Measurements from ENCODE around the gene FXYD4. TPM values are rescaled to one million over a fixed set of nuclear protein-coding genes. Genes with fewer than 3 reads are reported as not detected.
"Not testable (repeated sequence)": the region's sequence is repeated elsewhere in the genome, so short reads cannot be mapped to it uniquely, and the experiment has no call there.

Gene FXYD4
- total RNA-seq, 2 donors from 2014 or later = not detected

- peak; percentile 98 for DNase-seq (ENCODE audit: low spot score)
- intact Hi-C loops (cut with DNase I) = loop anchor here in 1 of 2 donors (5.0 kb wide), 1 partner anchor 45 kb away; no protein-coding TSS in a partner anchor
Observed at GRCh38 chr10:43407576-43408330, 36.3 kb downstream of the FXYD4 start.

GRCh38 chr10:43408331-43408709 is 36.9 kb downstream of the FXYD4 start:
- intact Hi-C loops (cut with DNase I) = loop anchor here in 1 of 2 donors (5.0 kb wide), 1 partner anchor 44 kb away; no protein-coding TSS in a partner anchor
- no peak for DNase-seq (ENCODE audit: low spot score)

GRCh38 chr10:43408710-43409384 is 37.4 kb downstream of the FXYD4 start, which contains the start of gene HNRNPF:
TSS of gene HNRNPF (minus strand) at chr10:43409186. CDS start at chr10:43387884, 21,302 bp downstream.
- intact Hi-C loops (cut with DNase I) = loop anchor here in 1 of 2 donors (5.0 kb wide), 1 partner anchor 43 kb away; no protein-coding TSS in a partner anchor

GRCh38 chr10:43409385-43410109 is 38.1 kb downstream of the FXYD4 start:
- DNase-seq (ENCODE audit: low spot score) = peak; percentile 86
- intact Hi-C loops (cut with DNase I) = loop anchor here in 1 of 2 donors (5.0 kb wide), 1 partner anchor 43 kb away; no protein-coding TSS in a partner anchor

More at GRCh38 chr10:43408710-43409384, 37.4 kb downstream of the FXYD4 start, which contains the start of gene HNRNPF:
- DNase-seq (ENCODE audit: low spot score) = peak; percentile 98

GRCh38 chr10:43410345-43410744 is 38.9 kb downstream of the FXYD4 start:
- no peak for DNase-seq (ENCODE audit: low spot score)

GRCh38 chr10:43411536-43411935 is 40.1 kb downstream of the FXYD4 start:
- DNase-seq (ENCODE audit: low spot score) = no peak
- intact Hi-C loops (cut with DNase I) = no loop called here

More at GRCh38 chr10:43410345-43410744, 38.9 kb downstream of the FXYD4 start:
- intact Hi-C loops (cut with DNase I) = no loop called here

GRCh38 chr10:43415544-43415943 is 44.1 kb downstream of the FXYD4 start:
- no peak for DNase-seq (ENCODE audit: low spot score)
- intact Hi-C loops (cut with DNase I) = no loop called here

GRCh38 chr10:43417950-43418768 is 46.7 kb downstream of the FXYD4 start:
- intact Hi-C loops (cut with DNase I) = no loop called here

GRCh38 chr10:43419997-43420368 is 48.5 kb downstream of the FXYD4 start:
- intact Hi-C loops (cut with DNase I) = no loop called here
- DNase-seq (ENCODE audit: low spot score) = no peak

More at GRCh38 chr10:43417950-43418768, 46.7 kb downstream of the FXYD4 start:
- DNase-seq (ENCODE audit: low spot score) = no peak

GRCh38 chr10:43420369-43421200 is 49.1 kb downstream of the FXYD4 start:
- DNase-seq (ENCODE audit: low spot score) = peak; percentile 97
- intact Hi-C loops (cut with DNase I) = no loop called here

GRCh38 chr10:43421201-43421507 is 49.7 kb downstream of the FXYD4 start:
- intact Hi-C loops (cut with DNase I) = no loop called here
- no peak for DNase-seq (ENCODE audit: low spot score)

GRCh38 chr10:43421519-43421918 is 50.1 kb downstream of the FXYD4 start:
- no peak for DNase-seq (ENCODE audit: low spot score)
- intact Hi-C loops (cut with DNase I) = no loop called here

- DNase-seq (ENCODE audit: low spot score); intact Hi-C loops (cut with DNase I): not testable (repeated sequence)
Observed at GRCh38 chr10:43421944-43422343, 50.5 kb downstream of the FXYD4 start.

GRCh38 chr10:43424416-43424815 is 53.0 kb downstream of the FXYD4 start:
- intact Hi-C loops (cut with DNase I) = no loop called here

More at GRCh38 chr10:43424416-43424815, 53.0 kb downstream of the FXYD4 start:
- no peak for DNase-seq (ENCODE audit: low spot score)

All from posterior vena cava (tissue), 2 donors.